Erythroblast (primary cell): ENCODE data around the gene FNBP1.

Experiments used
- GATA1 ChIP-seq: IDR thresholded peaks from 2 replicates; pipeline ENCODE4 v1.6.1; 2011; ENCODE audit warnings: low read depth, mild to moderate bottlenecking, control low read depth, low read length, moderate library complexity
- POLR2A ChIP-seq: IDR thresholded peaks from 2 replicates; pipeline ENCODE4 v1.6.1; 2011; ENCODE audit warnings: mild to moderate bottlenecking, low read length

DNA sequence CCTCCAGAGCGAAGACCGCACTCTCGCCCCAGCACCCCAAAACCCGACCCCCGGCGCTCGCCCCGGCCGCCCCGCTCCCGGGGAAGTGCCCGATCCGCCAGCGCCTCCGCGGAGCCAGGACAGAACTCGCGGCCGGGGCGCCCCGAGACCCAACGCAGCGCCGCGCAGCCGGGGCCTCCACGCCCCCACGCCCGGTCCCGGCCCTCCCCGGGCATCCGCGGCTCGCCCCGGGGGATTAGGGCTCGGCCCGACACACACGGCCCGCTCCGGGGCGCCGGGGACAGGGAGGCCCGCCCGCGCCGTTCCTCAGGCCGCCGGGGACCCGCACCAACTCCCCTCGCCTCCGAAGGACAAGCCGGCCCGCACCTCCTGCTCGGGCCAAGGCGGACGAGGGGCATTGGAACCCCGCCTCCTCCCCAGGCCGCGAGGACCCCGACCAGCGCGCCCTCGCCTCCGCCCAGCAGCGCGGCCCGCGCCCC is 544 bp downstream of the FNBP1 start:
- TF ChIP-seq POLR2A (no peak), GATA1 (no peak)
